ENCODE results near the gene FAM171A1.

- TF ChIP-seq CTCF (IDR thresholded peaks at IDR 0.05) (no peak), POLR2A (IDR thresholded peaks at IDR 0.05) (no peak)
Observed at GRCh38 chr10:15196021-15196834, 174.9 kb downstream of the FAM171A1 start.
